Left ventricle myocardium superior (tissue), 1 donor: ENCODE measurements around the gene SEC31B. TPM values are rescaled to one million over a fixed set of nuclear protein-coding genes. Genes with fewer than 3 reads are reported as not detected.

Experiments used
- ATAC-seq: fragments of 200-7000 bp; cut with Tn5 transposase; one replicate; pipeline ENCODE4 v1.9.1; 2020; ENCODE audit warnings: mild to moderate bottlenecking, moderate library complexity
- DNase-seq: peaks from one replicate; pipeline ENCODE4 v3.0.0-alpha.2; 2020
- intact Hi-C: fragments of 100-400 bp; cut with micrococcal nuclease; formaldehyde crosslinking; loops from one replicate; pipeline ENCODE4 v1.11.0; 2022
- total RNA-seq: library from RNA; stranded (reverse); fragmentation: NEBNext Ultra II Directional; extraction: Animal tissue kit (Norgen Biotek cat#: 25700); gene quantifications from one replicate; pipeline ENCODE4 v1.2.1, GENCODE V29; 2021
- donor health status: DM: no; HTN: yes; CAD: no; lungs with severe emphysema.

Gene SEC31B
- total RNA-seq, 1 donor from 2014 or later = 8.5 TPM

- intact Hi-C loops = no loop called here
- ATAC-seq = no peak
- no peak for DNase-seq
These were observed 49.3 kb downstream of the SEC31B start for GRCh38 chr10:100470367-100470766.

- DNase-seq = no peak
- intact Hi-C loops = no loop called here
- no peak for ATAC-seq
These were observed 49.9 kb downstream of the SEC31B start for GRCh38 chr10:100469756-100470155.

- intact Hi-C loops = no loop called here
- ATAC-seq (no peak), DNase-seq (no peak)
These were observed 50.7 kb downstream of the SEC31B start for GRCh38 chr10:100468978-100469377.

- ATAC-seq (no peak), DNase-seq (no peak)
- intact Hi-C loops = no loop called here
These were observed 51.3 kb downstream of the SEC31B start for GRCh38 chr10:100468322-100468721.

GRCh38 chr10:100462709-100463108, 57.0 kb downstream of the SEC31B start, which contains the start of gene WNT8B:
TSS of gene WNT8B (plus strand) at chr10:100463009. CDS start at chr10:100463169, 160 bp downstream.
- ATAC-seq (no peak), DNase-seq (no peak)
- intact Hi-C loops = no loop called here

- intact Hi-C loops = no loop called here
- ATAC-seq (peak; percentile 28), DNase-seq (no peak)
These were observed 70.7 kb downstream of the SEC31B start for GRCh38 chr10:100448951-100449350.

GRCh38 chr10:100447663-100448062, 72.0 kb downstream of the SEC31B start:
- ATAC-seq (no peak), DNase-seq (no peak)
- intact Hi-C loops = no loop called here

GRCh38 chr10:100446130-100446761, 73.4 kb downstream of the SEC31B start:
- intact Hi-C loops = no loop called here
- DNase-seq (no peak), ATAC-seq (no peak)

- intact Hi-C loops = no loop called here
- ATAC-seq (no peak), DNase-seq (no peak)
These were observed 77.1 kb downstream of the SEC31B start for GRCh38 chr10:100442548-100442947.

- intact Hi-C loops = no loop called here
- ATAC-seq (no peak), DNase-seq (no peak)
These were observed 80.9 kb downstream of the SEC31B start for GRCh38 chr10:100438674-100439315.

Other genes starting within 250 kb of the SEC31B start
- gene BLOC1S2, start 233.2 kb downstream of the SEC31B start, total RNA-seq = 18.2 TPM
- not detected for gene PKD2L1, start 189.6 kb downstream of the SEC31B start, total RNA-seq
- gene SCD, start 172.6 kb downstream of the SEC31B start, total RNA-seq = 13.2 TPM
- gene WNT8B, start 56.9 kb downstream of the SEC31B start, total RNA-seq = not detected
- gene NDUFB8, start 10.0 kb upstream of the SEC31B start, total RNA-seq = 451 TPM
- gene HIF1AN, start 16.1 kb upstream of the SEC31B start, total RNA-seq = 54.6 TPM
- gene PAX2, start 225.7 kb upstream of the SEC31B start, total RNA-seq = not detected